NCI-H2227 treated with DMSO at 0.1 percent for 48 hours (cell line): ENCODE data around the gene CELF4.

Experiments used
- DNase-seq: peaks from one replicate; lab custom pipeline; 2025; lab: John Stamatoyannopoulos, UW

The CELF4 gene

DNA sequence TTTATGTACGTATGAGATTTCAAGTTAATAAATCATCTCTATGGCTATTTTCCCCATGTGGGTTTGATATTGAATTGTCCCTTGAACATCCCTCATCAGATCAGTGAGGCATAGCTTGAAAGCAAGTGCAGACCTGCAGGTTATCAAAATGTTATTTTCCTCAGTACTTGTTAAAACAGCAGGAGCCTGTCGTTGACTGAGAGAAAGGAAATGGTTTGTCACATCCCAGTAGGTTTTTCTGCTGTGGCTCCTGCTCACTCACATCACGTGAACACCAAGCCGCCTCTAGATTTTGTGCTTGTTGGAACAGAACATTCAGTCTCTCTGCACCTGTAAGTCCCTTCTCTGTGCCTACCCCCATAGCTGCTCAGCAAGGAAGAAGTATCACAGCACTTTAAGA is 340.3 kb downstream of the CELF4 start:
- no peak for DNase-seq

DNA sequence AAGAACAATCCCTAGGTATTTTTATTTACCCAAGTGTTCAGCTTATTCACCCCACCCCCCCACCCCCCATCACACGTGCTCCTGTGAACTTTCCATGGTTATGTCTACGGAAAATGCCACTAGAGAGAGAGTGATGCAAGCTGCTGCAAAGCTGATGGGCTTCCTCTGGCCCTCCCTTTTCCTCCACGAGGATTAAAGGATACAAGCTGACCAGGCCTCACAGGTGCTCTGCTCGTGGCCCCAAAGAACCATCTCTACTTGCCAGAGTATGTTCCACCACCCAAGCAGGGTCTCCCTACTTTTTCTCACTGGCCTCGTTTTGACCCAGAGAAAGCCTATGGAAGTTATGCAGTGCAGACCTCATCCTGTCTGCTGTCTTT is 342.6 kb downstream of the CELF4 start:
- DNase-seq = no peak

DNA sequence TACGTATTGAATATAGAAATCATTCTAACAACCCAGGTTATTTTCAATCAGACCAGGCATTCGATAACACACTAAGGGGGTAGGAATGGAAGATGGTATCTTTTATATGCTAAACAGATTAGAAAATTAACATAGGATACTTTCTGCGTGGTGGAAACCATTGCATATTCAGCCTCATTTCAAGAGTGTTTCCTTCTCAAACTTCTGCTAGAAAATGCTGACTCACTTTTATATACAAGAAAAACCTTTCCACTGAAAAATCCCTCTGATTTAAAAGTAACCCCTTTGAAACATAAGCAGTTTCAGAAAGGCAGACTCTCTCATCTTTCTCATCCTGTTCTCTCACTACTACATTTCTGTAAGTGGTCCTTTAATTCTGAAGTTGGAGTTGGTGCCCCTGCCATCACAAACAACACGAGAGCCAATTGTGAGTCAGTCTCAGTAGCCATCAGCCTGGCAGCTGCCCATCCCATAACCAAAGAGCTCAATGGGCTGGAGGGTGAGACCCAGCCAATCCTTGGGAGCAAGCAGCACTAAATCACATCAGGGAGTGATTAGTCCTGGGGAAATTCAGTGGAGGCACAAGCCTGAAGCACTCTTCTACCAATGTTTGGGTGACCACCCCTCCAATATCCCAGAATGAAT is 343.1 kb downstream of the CELF4 start:
- no peak for DNase-seq

DNA sequence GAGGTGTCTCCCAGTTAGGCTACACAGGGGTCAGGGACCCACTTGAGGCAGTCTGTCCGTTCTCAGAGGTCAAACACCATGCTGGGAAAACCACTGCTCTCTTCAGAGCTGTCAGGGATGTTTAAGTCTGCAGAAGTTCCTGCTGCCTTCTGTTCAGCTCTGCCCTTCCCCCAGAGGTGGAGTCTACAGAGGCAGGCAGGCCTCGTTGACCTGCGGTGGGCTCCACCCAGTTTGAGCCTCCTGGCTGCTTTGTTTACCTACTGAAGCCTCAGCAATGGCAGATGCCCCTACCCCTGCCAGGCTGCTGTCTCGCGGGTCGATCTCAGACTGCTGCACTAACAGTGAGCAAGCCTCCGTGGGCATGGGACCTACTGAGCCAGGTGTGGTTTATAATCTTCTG is 346.3 kb downstream of the CELF4 start:
- no peak for DNase-seq

DNA sequence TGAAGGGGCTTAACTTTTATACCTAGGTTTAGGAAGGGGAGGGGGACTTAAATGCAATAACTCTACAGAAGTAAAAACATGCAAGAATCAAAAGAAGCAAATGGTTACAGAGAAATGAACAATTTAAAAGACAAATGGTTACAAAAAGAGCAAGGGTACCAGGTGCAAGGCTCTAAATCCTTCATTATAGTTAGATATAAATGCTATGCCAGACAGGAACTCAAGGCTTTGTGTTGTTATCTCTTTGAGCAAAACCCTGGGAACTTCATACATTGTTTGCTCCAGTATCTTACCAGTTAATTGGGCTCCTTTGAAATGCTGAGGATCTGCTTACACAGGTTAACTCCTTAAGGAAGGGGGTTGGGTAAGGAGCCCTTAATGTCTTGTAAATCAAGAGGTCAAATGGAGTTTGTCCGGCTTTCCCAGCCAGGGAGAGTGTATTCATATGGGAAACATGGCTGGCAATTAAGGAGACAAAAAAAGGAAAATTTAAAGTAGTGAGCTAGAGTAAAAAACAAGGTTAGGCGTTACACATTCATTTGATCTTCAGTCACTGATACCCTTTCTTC is 347.5 kb downstream of the CELF4 start:
- peak; percentile 8 for DNase-seq

DNA sequence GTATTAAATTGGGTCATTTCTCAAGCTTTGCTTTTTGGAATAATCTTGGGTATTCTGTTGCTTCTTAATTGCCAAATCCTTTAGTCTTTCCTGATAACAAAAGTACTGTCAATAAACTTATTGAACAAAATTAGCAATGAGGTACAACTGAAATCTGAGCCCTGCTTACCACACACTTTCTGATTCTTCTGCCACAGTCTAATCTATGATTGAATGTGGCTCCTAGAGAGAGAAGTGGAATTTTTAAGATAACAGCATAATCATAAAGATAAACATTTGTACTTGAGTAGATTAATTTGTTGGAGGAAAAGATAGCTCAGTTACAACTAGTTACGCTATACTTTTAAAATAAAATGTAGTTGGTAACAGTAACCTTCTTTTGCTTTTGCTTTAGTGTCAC is 354.8 kb downstream of the CELF4 start:
- no peak for DNase-seq

DNA sequence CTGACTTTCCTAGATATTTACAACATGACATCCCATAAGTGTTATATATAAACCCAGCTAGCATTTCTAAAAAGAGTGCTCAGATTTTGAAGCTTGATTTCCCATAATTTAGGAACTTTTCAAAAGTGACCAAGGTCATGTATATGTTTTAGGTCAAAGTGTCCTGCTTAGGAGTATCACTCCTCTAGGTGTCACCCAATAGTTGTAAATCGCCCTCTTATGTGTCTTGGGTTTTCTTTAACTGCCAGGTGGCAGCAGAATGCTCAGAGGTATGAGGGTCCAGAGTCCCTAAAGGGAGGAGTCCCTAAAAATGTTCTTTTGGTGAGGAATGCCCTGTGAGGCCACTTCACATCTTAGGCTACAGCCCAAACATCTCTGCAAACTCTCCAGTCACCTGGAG is 358.3 kb downstream of the CELF4 start:
- DNase-seq = no peak

DNA sequence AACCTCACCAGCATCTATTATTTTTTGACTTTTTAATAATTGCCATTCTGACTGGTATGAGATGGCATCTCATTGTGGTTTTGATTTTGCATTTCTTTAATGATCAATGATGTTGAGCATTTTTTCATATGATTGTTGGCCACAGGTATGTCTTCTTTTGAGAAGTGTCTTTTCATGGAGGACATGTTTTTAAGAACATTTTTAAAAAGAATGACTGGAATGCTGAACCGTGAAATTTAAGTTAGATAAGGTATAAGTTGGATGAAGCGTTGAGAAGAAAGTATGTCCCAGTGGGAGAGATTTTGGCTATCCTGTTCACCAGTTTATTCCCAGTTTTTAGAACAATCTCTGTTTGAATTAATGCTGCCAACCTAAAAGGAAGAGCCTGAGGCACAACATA is 365.9 kb downstream of the CELF4 start:
- DNase-seq = no peak
